Naive B cell (primary cell): Measurements from ENCODE around the gene WSCD2. TPM values are rescaled to one million over a fixed set of nuclear protein-coding genes. Genes with fewer than 3 reads are reported as not detected.

ENCODE experiments used
- ATAC-seq, 2 donors: fragments of 150-1000 bp; cut with Tn5 transposase; 2 replicates each; pipeline ENCODE4 v1.10.0; 2021; ENCODE audit warnings: low read depth in 2 of 2, mild to moderate bottlenecking in 2 of 2, moderate library complexity in 2 of 2
- DNase-seq: peaks from one replicate; pipeline ENCODE4 v3.0.0; 2022
- H3K27ac Mint-ChIP-seq, 6 donors: one replicate each; pipeline ENCODE4 v1.8.0; 2020 to 2022; ENCODE audit warnings: mild to moderate bottlenecking in 6 of 6, mixed read lengths in 6 of 6, moderate library complexity in 5 of 6, inconsistent platforms in 2 of 6
- H3K27me3 Mint-ChIP-seq, 3 donors: one replicate each; pipeline ENCODE4 v1.8.0; 2021 to 2022; ENCODE audit warnings: mixed read lengths in 3 of 3, mild to moderate bottlenecking in 1 of 3
- H3K36me3 Mint-ChIP-seq, 2 donors: one replicate each; pipeline ENCODE4 v1.8.0; 2020 to 2022; ENCODE audit warnings: mixed read lengths in 2 of 2, inconsistent platforms in 1 of 2, mild to moderate bottlenecking in 1 of 2
- H3K4me1 Mint-ChIP-seq, 3 donors: one replicate each; pipeline ENCODE4 v1.8.0; 2020 to 2022; ENCODE audit warnings: mixed read lengths in 3 of 3, inconsistent platforms in 1 of 3, mild to moderate bottlenecking in 1 of 3, moderate library complexity in 1 of 3
- H3K4me3 Mint-ChIP-seq, 8 donors: one replicate each; pipeline ENCODE4 v1.8.0; 2020 to 2022; ENCODE audit warnings: mild to moderate bottlenecking in 8 of 8, mixed read lengths in 8 of 8, moderate library complexity in 8 of 8, inconsistent platforms in 2 of 8
- H3K9me3 Mint-ChIP-seq, 7 donors: one replicate each; pipeline ENCODE4 v1.8.0; 2020 to 2022; ENCODE audit warnings: mixed read lengths in 7 of 7, mild to moderate bottlenecking in 5 of 7, inconsistent platforms in 2 of 7, moderate library complexity in 1 of 7
- polyA plus RNA-seq, 6 donors: library from polyadenylated mRNA; unstranded; fragments of 300-500 nt; fragmentation: Illumina TruSeq; gene quantifications; one replicate each; pipeline ENCODE4 v1.2.3, GENCODE V29; 2021; ENCODE audit warnings: low read depth in 6 of 6

WSCD2 gene
- polyA plus RNA-seq = under 1 TPM in 2 of 6 donors, not detected in 4; 0.13 to 0.53 TPM

- Mint-ChIP-seq H3K4me1 (peaks cover 0 to 13% (median 13%) of the 10 kb centered on the region in 3 donors), H3K36me3 (peaks cover 0 to 5% of the 10 kb centered on the region in 2 donors), H3K27me3 (peaks cover 43 to 75% (median 72%) of the 10 kb centered on the region in 3 donors), H3K4me3 (peak within 1 kb of the TSS in 7 of 8 donors; percentile 16 to 70 (median 48)), H3K9me3 (peaks cover 0 to 18% (median 2%) of the 10 kb centered on the region in 7 donors), H3K27ac (no peak within 1 kb of the TSS)
- DNase-seq = no peak
- ATAC-seq = peak; percentile 58 to 74
Measured at GRCh38 chr12:108129017-108129812, at the start of gene WSCD2. Gene WSCD2, plus strand, starts transcription at chr12:108129288. Its CDS starts 66,545 bp downstream, at chr12:108195833.

DNA sequence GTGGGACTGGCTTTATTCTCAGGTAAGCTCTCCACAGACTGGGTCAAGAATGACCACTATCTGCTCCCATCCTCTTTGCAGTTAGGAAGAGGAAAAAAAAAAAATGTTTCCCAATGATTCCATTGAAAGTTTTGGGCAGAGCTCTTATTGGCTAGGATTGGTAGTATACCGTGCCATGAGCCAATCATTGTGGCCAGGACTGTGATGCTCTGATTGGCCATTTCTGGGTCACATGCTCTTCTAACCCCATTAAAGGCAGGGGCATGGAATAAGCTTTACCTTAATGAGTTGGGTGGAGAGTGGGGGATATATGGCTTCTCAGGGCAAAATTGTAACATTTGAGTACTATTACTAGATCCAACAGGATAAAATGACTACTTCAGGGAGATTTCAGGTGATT is 49.4 kb upstream of the WSCD2 start:
- H3K36me3 Mint-ChIP-seq = peaks cover 0 to 16% of the 10 kb centered on the region in 2 donors
- no peaks in the 10 kb centered on the region for H3K4me1 Mint-ChIP-seq
- H3K4me3 Mint-ChIP-seq = no peak overlapping the region
- peaks cover 19 to 52% (median 39%) of the 10 kb centered on the region in 3 donors for H3K27me3 Mint-ChIP-seq
- ATAC-seq = no peak
- no peak overlapping the region for H3K27ac Mint-ChIP-seq
- DNase-seq = no peak
- H3K9me3 Mint-ChIP-seq = peaks cover 5 to 16% (median 14%) of the 10 kb centered on the region in 7 donors

DNA sequence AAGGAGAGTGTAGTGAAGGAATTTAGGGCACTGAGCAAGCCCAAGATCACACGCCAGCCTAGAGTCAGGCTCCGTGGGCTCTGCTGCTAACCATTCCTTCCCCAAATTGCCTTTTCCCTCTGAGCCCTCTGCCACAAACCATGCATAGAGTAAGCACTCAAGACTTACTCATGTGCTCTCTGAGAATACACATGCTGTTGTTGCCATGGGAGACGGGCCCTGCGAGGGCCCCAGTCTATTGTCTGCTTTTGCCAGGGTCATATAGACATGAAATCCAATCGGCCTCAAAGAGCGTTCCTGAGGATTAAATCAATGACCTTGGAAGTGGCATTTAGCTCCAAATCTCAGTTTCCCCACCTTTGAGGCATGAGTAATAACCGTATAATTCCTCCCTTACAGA is 48.7 kb upstream of the WSCD2 start:
- no peaks in the 10 kb centered on the region for H3K4me1 Mint-ChIP-seq

GRCh38 chr12:108082485-108082884 is 46.6 kb upstream of the WSCD2 start:
- H3K36me3 Mint-ChIP-seq = peaks cover 0 to 24% of the 10 kb centered on the region in 2 donors
- no peak overlapping the region for H3K27ac Mint-ChIP-seq
- no peaks in the 10 kb centered on the region for H3K4me1 Mint-ChIP-seq
- peaks cover 10 to 38% (median 21%) of the 10 kb centered on the region in 7 donors for H3K9me3 Mint-ChIP-seq
- DNase-seq = no peak
- no peak for ATAC-seq
- H3K27me3 Mint-ChIP-seq = peaks cover 15 to 38% (median 36%) of the 10 kb centered on the region in 3 donors
- no peak overlapping the region for H3K4me3 Mint-ChIP-seq

More for the DNA sequence above, 48.7 kb upstream of the WSCD2 start:
- Mint-ChIP-seq H3K36me3 (peaks cover 0 to 22% of the 10 kb centered on the region in 2 donors), H3K27me3 (peaks cover 15 to 51% (median 43%) of the 10 kb centered on the region in 3 donors), H3K4me3 (no peak overlapping the region), H3K9me3 (peaks cover 6 to 22% (median 16%) of the 10 kb centered on the region in 7 donors), H3K27ac (no peak overlapping the region)
- DNase-seq (no peak), ATAC-seq (no peak)

GRCh38 chr12:108087900-108088299 is 41.2 kb upstream of the WSCD2 start:
- ATAC-seq (no peak), DNase-seq (no peak)
- H3K27me3 Mint-ChIP-seq = peaks cover 16 to 27% (median 25%) of the 10 kb centered on the region in 3 donors
- H3K27ac Mint-ChIP-seq = no peak overlapping the region
- no peak overlapping the region for H3K4me3 Mint-ChIP-seq
- peaks cover 0 to 26% of the 10 kb centered on the region in 2 donors for H3K36me3 Mint-ChIP-seq
- no peaks in the 10 kb centered on the region for H3K4me1 Mint-ChIP-seq
- peaks cover 22 to 65% (median 34%) of the 10 kb centered on the region in 7 donors for H3K9me3 Mint-ChIP-seq

DNA sequence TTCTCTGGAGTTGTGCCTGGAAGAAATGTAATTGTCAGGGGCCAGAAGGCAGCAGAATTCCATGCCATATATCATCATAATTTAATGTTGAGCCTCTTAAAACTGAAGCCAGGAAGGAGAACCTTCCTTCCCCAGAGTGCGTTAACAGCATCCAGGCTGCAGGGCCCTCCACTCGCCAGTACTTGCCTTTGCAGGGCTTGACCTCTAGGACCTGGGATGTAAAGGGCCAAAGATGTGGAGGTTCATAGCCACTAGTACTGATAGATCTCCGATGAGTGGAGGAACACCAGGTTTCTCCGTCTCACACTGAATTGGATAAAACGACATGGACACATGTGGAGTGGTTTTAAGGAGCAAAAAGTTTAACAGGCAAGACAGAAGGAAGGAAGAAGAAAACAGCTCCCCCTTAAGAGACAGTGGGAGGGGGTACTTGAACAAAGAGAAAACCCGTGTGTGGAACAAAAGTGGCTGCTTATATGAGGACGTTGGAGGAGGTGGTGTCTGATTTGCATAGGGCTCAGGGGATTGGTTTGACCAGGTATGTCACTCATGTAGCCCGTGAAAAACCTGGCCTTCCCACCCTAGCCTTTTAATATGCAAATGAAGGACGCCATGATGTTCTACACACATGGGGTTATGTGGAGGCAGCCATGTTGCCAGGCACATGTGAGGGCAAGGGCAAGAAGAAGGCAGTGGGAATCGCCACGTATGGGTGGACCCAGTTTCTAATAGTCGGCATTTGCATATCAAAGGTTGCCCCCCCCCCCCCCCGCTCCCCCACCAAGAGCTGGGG is 38.8 kb upstream of the WSCD2 start:
- Mint-ChIP-seq H3K27ac (no peak overlapping the region), H3K9me3 (peaks cover 16 to 45% (median 24%) of the 10 kb centered on the region in 7 donors), H3K4me3 (no peak overlapping the region), H3K36me3 (peaks cover 0 to 8% of the 10 kb centered on the region in 2 donors), H3K4me1 (no peaks in the 10 kb centered on the region), H3K27me3 (peaks cover 13 to 28% (median 15%) of the 10 kb centered on the region in 3 donors)
- ATAC-seq (no peak), DNase-seq (no peak)

GRCh38 chr12:108090932-108091678 is 38.0 kb upstream of the WSCD2 start:
- H3K4me1 Mint-ChIP-seq = no peaks in the 10 kb centered on the region

GRCh38 chr12:108091679-108092051 is 37.4 kb upstream of the WSCD2 start:
- Mint-ChIP-seq H3K36me3 (peaks cover 0 to 8% of the 10 kb centered on the region in 2 donors), H3K4me3 (no peak overlapping the region), H3K9me3 (peaks cover 16 to 38% (median 24%) of the 10 kb centered on the region in 7 donors), H3K4me1 (no peaks in the 10 kb centered on the region), H3K27ac (no peak overlapping the region), H3K27me3 (peaks cover 13 to 27% (median 16%) of the 10 kb centered on the region in 3 donors)
- no peak for ATAC-seq
- DNase-seq = no peak

More at GRCh38 chr12:108090932-108091678, 38.0 kb upstream of the WSCD2 start:
- no peak for DNase-seq
- ATAC-seq = no peak
- no peak overlapping the region for H3K4me3 Mint-ChIP-seq
- H3K9me3 Mint-ChIP-seq = peaks cover 16 to 41% (median 24%) of the 10 kb centered on the region in 7 donors
- H3K27ac Mint-ChIP-seq = peak overlapping the region in 2 of 6 donors; percentile 1 to 2
- H3K27me3 Mint-ChIP-seq = peaks cover 13 to 27% (median 16%) of the 10 kb centered on the region in 3 donors
- peaks cover 0 to 8% of the 10 kb centered on the region in 2 donors for H3K36me3 Mint-ChIP-seq

DNA sequence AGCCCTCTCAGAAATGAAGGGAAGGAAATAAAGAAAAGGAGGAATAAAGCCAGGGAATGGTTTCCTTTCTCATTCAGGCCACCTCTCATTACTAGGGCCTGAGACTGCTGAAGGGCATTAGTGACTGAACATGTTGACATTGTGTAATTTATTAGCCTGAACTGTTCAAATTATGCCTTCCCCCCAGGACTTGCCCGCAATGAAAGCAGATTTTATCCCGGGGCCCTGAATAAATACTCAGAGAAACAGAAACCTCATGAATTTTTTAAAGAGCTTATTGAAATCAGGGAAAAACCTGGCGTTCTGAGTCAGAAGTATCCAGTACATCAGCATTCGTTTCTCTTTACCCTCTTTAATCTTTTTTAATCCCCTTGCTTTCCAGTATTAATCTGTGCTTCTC is 35.9 kb upstream of the WSCD2 start:
- no peak for ATAC-seq
- H3K36me3 Mint-ChIP-seq = no peaks in the 10 kb centered on the region

DNA sequence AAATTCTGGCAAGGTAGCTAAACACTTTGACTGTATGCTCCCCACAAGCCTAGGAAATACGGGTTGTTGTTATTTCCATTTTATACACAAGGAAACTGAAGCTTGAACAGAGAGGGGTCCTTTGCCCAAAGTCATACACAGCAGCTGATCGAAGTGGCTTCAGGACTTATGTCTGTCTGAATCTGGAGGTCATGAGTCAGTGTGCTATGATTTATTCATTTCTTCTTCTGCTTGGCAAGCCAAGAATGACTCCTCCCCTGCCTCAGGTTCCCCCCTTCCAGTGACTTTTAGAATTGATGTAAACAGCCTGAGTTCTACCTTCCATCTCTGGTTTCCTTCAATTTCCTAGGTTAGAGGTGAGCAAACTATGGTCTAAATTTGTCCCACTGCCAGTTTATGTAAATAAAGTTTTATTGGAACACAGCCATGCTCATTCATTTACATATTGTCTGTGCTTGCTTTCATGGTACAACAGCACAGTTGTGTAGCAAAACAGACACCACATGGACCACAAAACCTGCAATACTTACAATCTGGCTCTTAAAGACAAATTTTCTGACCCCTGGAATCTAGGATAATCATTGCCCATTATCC is 34.9 kb upstream of the WSCD2 start:
- no peak overlapping the region for H3K27ac Mint-ChIP-seq
- peaks cover 16 to 27% (median 20%) of the 10 kb centered on the region in 3 donors for H3K27me3 Mint-ChIP-seq
- no peaks in the 10 kb centered on the region for H3K4me1 Mint-ChIP-seq
- no peak overlapping the region for H3K4me3 Mint-ChIP-seq
- H3K9me3 Mint-ChIP-seq = peaks cover 2 to 13% (median 5%) of the 10 kb centered on the region in 7 donors
- no peak for DNase-seq
- no peak for ATAC-seq
- H3K36me3 Mint-ChIP-seq = no peaks in the 10 kb centered on the region

More for the DNA sequence above, 35.9 kb upstream of the WSCD2 start:
- no peak for DNase-seq
- no peak overlapping the region for H3K27ac Mint-ChIP-seq
- peaks cover 5 to 22% (median 13%) of the 10 kb centered on the region in 7 donors for H3K9me3 Mint-ChIP-seq
- H3K27me3 Mint-ChIP-seq = peaks cover 16 to 27% (median 20%) of the 10 kb centered on the region in 3 donors
- no peak overlapping the region for H3K4me3 Mint-ChIP-seq
- H3K4me1 Mint-ChIP-seq = no peaks in the 10 kb centered on the region

- Mint-ChIP-seq H3K27me3 (peaks cover 16 to 24% (median 22%) of the 10 kb centered on the region in 3 donors), H3K4me3 (no peak overlapping the region), H3K4me1 (no peaks in the 10 kb centered on the region), H3K9me3 (peaks cover 0 to 2% (median 0%) of the 10 kb centered on the region in 7 donors), H3K27ac (no peak overlapping the region), H3K36me3 (no peaks in the 10 kb centered on the region)
- no peak for DNase-seq
- ATAC-seq = no peak
Measured at GRCh38 chr12:108097160-108097911, 31.8 kb upstream of the WSCD2 start.

- peaks cover 16 to 20% (median 16%) of the 10 kb centered on the region in 3 donors for H3K27me3 Mint-ChIP-seq
- H3K36me3 Mint-ChIP-seq = no peaks in the 10 kb centered on the region
- ATAC-seq (no peak), DNase-seq (no peak)
- no peaks in the 10 kb centered on the region for H3K4me1 Mint-ChIP-seq
- H3K27ac Mint-ChIP-seq = no peak overlapping the region
- no peak overlapping the region for H3K4me3 Mint-ChIP-seq
- peaks cover 0 to 2% (median 0%) of the 10 kb centered on the region in 7 donors for H3K9me3 Mint-ChIP-seq
Measured at GRCh38 chr12:108098374-108098773, 30.7 kb upstream of the WSCD2 start.
